Spleen (tissue), 11 donors: ENCODE data around the gene MAP2K5. TPM values are rescaled to one million over a fixed set of nuclear protein-coding genes. Genes with fewer than 3 reads are reported as not detected.

Experiments
- DNase-seq: peaks from one replicate; pipeline ENCODE4 v3.0.0-alpha.2; 2020
- H3K27ac ChIP-seq, 8 donors: fragments of 200-600 bp; sonication (generic) in 7 of 8; 1 replicate in 4 of 8; 2 replicates in 4 of 8; pipeline versions ENCODE4 v1.5.0 to v1.8.0; 2016 to 2021; ENCODE audit warnings: inconsistent platforms in 4 of 8, mild to moderate bottlenecking in 4 of 8, moderate library complexity in 1 of 8
- H3K27me3 ChIP-seq, 7 donors: fragments of 200-600 bp; sonication (generic) in 6 of 7; replicated peaks in 1 of 7; 1 replicate in 4 of 7; 2 replicates in 3 of 7; pipeline versions ENCODE4 v1.5.0 to v1.8.0; 2016 to 2021; ENCODE audit warnings: inconsistent platforms in 3 of 7, mild to moderate bottlenecking in 1 of 7
- H3K36me3 ChIP-seq, 6 donors: fragments of 200-600 bp; sonication (generic) in 5 of 6; 1 replicate in 4 of 6; 2 replicates in 2 of 6; pipeline versions ENCODE4 v1.5.0 to v1.8.0; 2016 to 2021; ENCODE audit warnings: inconsistent platforms in 2 of 6
- H3K4me1 ChIP-seq, 6 donors: fragments of 200-600 bp; sonication (generic) in 5 of 6; 1 replicate in 3 of 6; 2 replicates in 3 of 6; pipeline versions ENCODE4 v1.5.0 to v1.8.0; 2016 to 2021; ENCODE audit warnings: inconsistent platforms in 3 of 6
- H3K4me3 ChIP-seq, 8 donors: fragments of 200-600 bp; sonication (generic) in 7 of 8; 1 replicate in 4 of 8; 2 replicates in 4 of 8; pipeline versions ENCODE4 v1.5.0 to v1.8.0; 2016 to 2021; ENCODE audit warnings: inconsistent platforms in 4 of 8, mild to moderate bottlenecking in 4 of 8, moderate library complexity in 2 of 8
- H3K9me3 ChIP-seq, 8 donors: fragments of 200-600 bp; sonication (generic) in 7 of 8; 1 replicate in 4 of 8; 2 replicates in 4 of 8; pipeline versions ENCODE4 v1.5.0 to v1.8.0; 2016 to 2021; ENCODE audit warnings: inconsistent platforms in 4 of 8
- POLR2A ChIP-seq, 3 donors: fragments of 450-650 bp; IDR thresholded peaks; one replicate each; pipeline ENCODE4 v1.5.1; 2017; ENCODE audit warnings: antibody characterized with exemption in 3 of 3, mild to moderate bottlenecking in 1 of 3
- POLR2AphosphoS5 ChIP-seq, 3 donors: sonication (generic); formaldehyde crosslinking; IDR thresholded peaks; one replicate each; pipeline ENCODE4 v1.5.1; 2017; ENCODE audit warnings: antibody characterized with exemption in 3 of 3
- WGBS, 5 donors: extraction: QIAGEN DNeasy Blood & Tissue Kit in 3 of 5; methylation state at CpG; one replicate each; pipeline versions ENCODE4 v1.1.5 to v1.1.7; 2013 to 2018; 5-methylcytosine and 5-hydroxymethylcytosine counted together
- intact Hi-C: fragments of 100-400 bp; cut with DNase I; formaldehyde crosslinking; loops from one replicate; pipeline ENCODE4 v1.15.0; 2023; ENCODE audit warnings: low total_unique reads
- polyA plus RNA-seq, 3 donors: library from polyadenylated mRNA; stranded (reverse); fragments of 200-250 nt; gene quantifications; one replicate each; pipeline ENCODE4 v1.2.1, GENCODE V29; 2013
- total RNA-seq, 7 donors: library from RNA; depleted of rRNA in 3 of 7; stranded (reverse); fragments of >200 nt in 3 of 7; fragmentation: NEBNext Ultra II Directional in 4 of 7; extraction: Animal tissue kit (Norgen Biotek cat#: 25700) in 4 of 7; gene quantifications; one replicate each; pipeline versions ENCODE4 v1.1.0 to v1.2.1, GENCODE V29; 2016 to 2021
- TF ChIP-seq, protein P1 (sequence below), 11 experiments: fragments of 200-600 bp in 7 of 11; fragments of 450-650 bp in 4 of 11; sonication (generic) in 4 of 11; IDR thresholded peaks in 8 of 11; conservative IDR thresholded peaks in 3 of 11; 1 replicate in 7 of 11; 2 replicates in 4 of 11; pipeline versions ENCODE4 v1.4.0 to v1.8.0; 2016 to 2021; ENCODE audit warnings: antibody characterized with exemption in 11 of 11, inconsistent platforms in 4 of 11, mild to moderate bottlenecking in 1 of 11
- donor health status: healthy with polysubstance abuse.
- donor health status: DM: no; HTN: no; CAD: no; lungs with moderate emphysema.
- donor health status: DM: no; HTN: no; CAD: no.
- donor health status: Bipolar disorder and iron deficiency.
- donor health status: healthy.
- donor health status: DM: no; HTN: no; CAD: no.
- donor health status: DM: yes; HTN: yes; CAD: no.

MAP2K5 gene
- total and polyA plus RNA-seq, 10 donors: 8.4 to 30.4 (median 14.6) TPM

DNA sequence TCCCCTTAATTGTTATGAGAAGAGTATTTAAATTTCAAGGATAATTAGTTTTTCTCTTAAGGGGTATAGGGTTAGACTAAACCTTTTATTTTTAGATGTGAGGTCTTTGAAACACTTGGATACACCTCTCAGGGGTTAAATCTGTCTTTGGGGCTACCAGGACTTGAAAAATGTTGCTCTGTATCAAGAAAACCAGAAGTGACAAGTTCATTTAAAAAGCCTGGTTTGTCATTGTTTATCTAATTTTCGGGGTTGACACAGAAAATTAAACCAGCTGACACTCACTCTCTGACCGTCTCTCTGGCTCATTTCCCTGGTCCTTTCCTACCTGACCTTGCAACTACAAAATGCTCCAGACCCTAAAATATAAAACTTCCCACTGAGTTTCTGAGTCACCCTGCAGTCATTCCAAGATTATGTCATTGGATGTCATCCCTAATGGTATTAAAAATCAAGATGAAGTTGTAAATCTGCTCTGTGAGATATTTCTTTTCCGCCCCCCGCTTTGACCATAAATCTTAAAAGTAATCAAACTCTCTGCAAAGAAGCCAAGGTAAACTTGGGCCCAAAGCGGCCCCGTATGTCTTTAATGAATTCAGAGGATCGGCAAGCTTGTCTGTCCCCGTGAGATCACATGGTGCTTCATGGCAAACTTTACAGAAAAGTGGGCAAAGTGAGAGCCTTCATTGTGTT is 249.9 kb downstream of the MAP2K5 start:
- peaks cover 0 to 15% (median 4%) of the 10 kb centered on the region in 6 donors for H3K4me1 ChIP-seq
- intact Hi-C loops: no loop called here
- peaks cover 0 to 17% (median 0%) of the 10 kb centered on the region in 6 donors for H3K36me3 ChIP-seq
- TF ChIP-seq POLR2AphosphoS5 (IDR thresholded peaks at IDR 0.05) (no peak), POLR2A (IDR thresholded peaks at IDR 0.05) (no peak)
- TF ChIP-seq, protein P1, sequence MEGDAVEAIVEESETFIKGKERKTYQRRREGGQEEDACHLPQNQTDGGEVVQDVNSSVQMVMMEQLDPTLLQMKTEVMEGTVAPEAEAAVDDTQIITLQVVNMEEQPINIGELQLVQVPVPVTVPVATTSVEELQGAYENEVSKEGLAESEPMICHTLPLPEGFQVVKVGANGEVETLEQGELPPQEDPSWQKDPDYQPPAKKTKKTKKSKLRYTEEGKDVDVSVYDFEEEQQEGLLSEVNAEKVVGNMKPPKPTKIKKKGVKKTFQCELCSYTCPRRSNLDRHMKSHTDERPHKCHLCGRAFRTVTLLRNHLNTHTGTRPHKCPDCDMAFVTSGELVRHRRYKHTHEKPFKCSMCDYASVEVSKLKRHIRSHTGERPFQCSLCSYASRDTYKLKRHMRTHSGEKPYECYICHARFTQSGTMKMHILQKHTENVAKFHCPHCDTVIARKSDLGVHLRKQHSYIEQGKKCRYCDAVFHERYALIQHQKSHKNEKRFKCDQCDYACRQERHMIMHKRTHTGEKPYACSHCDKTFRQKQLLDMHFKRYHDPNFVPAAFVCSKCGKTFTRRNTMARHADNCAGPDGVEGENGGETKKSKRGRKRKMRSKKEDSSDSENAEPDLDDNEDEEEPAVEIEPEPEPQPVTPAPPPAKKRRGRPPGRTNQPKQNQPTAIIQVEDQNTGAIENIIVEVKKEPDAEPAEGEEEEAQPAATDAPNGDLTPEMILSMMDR (IDR thresholded peaks at IDR 0.05 in 8 of 11, conservative IDR thresholded peaks at IDR 0.05 in 3 of 11): no peak
- H3K27ac ChIP-seq: no peak overlapping the region
- no peaks in the 10 kb centered on the region for H3K27me3 ChIP-seq
- 80 to 91% (median 87%) methylated on average over 8 of the region's 8 CpGs for WGBS, 5 donors
- peaks cover 0 to 20% (median 15%) of the 10 kb centered on the region in 8 donors for H3K9me3 ChIP-seq
- no peak overlapping the region for H3K4me3 ChIP-seq
- DNase-seq: no peak

DNA sequence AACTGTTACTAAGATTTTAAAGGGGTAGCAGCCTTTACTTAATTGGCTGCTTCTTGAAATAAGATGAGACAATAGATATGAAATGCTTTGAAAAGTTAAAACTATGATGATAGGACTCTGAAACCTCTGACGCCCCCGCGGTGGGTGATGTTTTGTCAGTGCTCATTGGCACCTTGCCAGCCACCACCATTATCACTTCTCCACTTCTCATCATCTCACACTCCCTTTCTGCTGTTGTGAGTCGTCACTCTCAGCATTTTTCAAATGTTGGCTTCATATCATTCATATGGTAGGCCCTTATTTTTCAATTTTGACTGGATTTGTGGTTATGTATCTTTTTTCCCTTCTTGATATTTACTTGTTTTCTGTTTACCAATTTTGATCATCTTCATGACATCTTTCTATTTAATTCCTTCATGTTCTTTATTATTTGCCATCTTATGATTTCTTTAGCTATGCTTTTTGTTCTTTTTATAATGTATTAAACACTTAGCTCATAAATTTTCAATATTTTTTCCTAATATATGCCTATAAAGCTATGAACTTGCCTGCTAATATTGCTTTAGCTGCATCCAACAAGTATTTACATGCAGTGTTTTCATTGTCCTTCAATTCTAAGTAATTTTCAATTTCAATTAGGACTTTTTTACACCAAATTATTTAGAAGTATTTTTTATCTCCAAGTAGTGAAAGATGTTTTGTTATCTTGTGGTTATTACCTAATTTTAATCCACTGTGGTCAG is 252.5 kb downstream of the MAP2K5 start:
- Histone ChIP-seq H3K36me3 (peaks cover 0 to 33% (median 0%) of the 10 kb centered on the region in 6 donors), H3K4me1 (peaks cover 0 to 17% (median 4%) of the 10 kb centered on the region in 6 donors), H3K4me3 (no peak overlapping the region), H3K27ac (no peak overlapping the region), H3K9me3 (peaks cover 0 to 20% (median 15%) of the 10 kb centered on the region in 8 donors), H3K27me3 (no peaks in the 10 kb centered on the region)
- intact Hi-C loops: no loop called here
- no peak for DNase-seq
- TF ChIP-seq, protein P1 (IDR thresholded peaks at IDR 0.05 in 8 of 11, conservative IDR thresholded peaks at IDR 0.05 in 3 of 11): no peak
- no peak for TF ChIP-seq POLR2A (IDR thresholded peaks at IDR 0.05)
- no peak for TF ChIP-seq POLR2AphosphoS5 (IDR thresholded peaks at IDR 0.05)
- WGBS, 5 donors: 84 to 92% (median 86%) methylated on average over 4 of the region's 4 CpGs

DNA sequence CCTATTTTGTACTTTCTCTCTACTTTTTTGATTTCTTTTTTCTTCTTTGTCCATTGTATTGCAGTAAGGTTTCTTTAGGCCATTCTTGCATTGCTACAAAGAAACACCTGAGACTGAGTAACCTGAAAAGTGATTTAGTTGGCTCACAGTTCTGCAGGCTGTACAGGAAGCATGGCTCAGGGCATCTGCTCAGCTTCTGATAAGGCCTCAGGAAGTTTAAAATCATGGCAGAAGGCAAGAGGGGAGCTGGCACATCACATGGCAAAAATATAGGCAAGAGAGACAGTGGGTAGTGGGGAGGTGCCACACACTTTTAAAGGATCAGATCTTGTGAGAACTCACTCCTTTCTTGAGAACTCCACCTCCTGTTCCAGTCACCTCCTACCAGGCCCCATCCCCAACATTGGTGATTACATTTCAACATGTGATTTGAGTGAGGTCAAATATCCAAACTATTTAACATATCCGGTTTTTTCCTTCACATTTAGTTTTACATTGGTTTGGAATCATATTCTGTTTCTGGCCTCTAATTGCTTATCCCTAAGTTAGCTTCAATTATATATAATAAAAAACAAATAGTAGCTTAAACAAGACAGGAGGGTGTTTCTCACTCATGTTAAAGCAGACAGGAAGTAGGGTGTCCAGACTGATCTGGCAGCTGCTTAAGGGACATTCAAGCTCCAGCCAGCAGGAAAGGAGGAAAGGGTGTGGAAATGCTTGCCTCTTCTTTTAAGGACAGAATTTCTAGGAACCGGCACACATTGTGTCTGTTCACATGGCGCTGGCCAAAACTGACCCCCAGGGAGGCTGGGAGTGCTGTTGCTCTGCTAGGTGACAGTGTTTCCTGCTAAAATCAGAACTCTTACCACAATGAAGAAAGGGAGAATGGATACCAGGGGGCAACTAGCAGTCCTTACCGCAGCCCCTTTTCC is 254.0 kb downstream of the MAP2K5 start:
- Histone ChIP-seq H3K9me3 (peaks cover 0 to 20% (median 15%) of the 10 kb centered on the region in 8 donors), H3K27me3 (no peaks in the 10 kb centered on the region), H3K4me3 (no peak overlapping the region), H3K4me1 (peaks cover 0 to 17% (median 4%) of the 10 kb centered on the region in 6 donors), H3K27ac (peak overlapping the region in 1 of 8 donors; percentile 4), H3K36me3 (peaks cover 0 to 33% (median 0%) of the 10 kb centered on the region in 6 donors)
- intact Hi-C loops: no loop called here
- 60 to 71% (median 69%) methylated on average over 4 of the region's 4 CpGs for WGBS, 5 donors
- TF ChIP-seq POLR2AphosphoS5 (IDR thresholded peaks at IDR 0.05) (no peak), POLR2A (IDR thresholded peaks at IDR 0.05) (no peak)
- TF ChIP-seq, protein P1 (IDR thresholded peaks at IDR 0.05 in 8 of 11, conservative IDR thresholded peaks at IDR 0.05 in 3 of 11): no peak
- no peak for DNase-seq
